SK-N-SH (cell line): ENCODE data around the gene PPP1R12C.

Experiments used
- CHD2 ChIP-seq: fragments of 150-350 bp; IDR thresholded peaks from 2 replicates; pipeline ENCODE4 v1.6.1; 2018; ENCODE audit warnings: low read length; ENCODE audit not compliant: partially characterized antibody
- CTCF ChIP-seq: fragments of 200-600 bp; sonication (generic); IDR thresholded peaks from 2 replicates; pipeline ENCODE4 v1.6.1; 2017; ENCODE audit warnings: antibody characterized with exemption, mild to moderate bottlenecking, moderate library complexity
- EP300 ChIP-seq, 2 experiments: IDR thresholded peaks; 2 replicates each; pipeline versions ENCODE4 v1.4.0 to v1.6.1; 2012; ENCODE audit warnings: borderline replicate concordance in 1 of 2, low read depth in 1 of 2, low read length in 1 of 2
- JUND ChIP-seq: IDR thresholded peaks from 2 replicates; pipeline ENCODE4 v1.4.0; 2012
- MEF2A ChIP-seq: IDR thresholded peaks from 2 replicates; pipeline ENCODE4 v1.4.0; 2012; ENCODE audit warnings: low read depth, borderline replicate concordance
- MXI1 ChIP-seq: IDR thresholded peaks from 2 replicates; pipeline ENCODE4 v1.6.1; 2012; ENCODE audit warnings: mild to moderate bottlenecking, low read depth, low read length, improper control_type of control experiment
- POLR2AphosphoS5 ChIP-seq: IDR thresholded peaks from 2 replicates; pipeline ENCODE4 v1.6.1; 2012; ENCODE audit warnings: low read depth, low read length
- RAD21 ChIP-seq: IDR thresholded peaks from 2 replicates; pipeline ENCODE4 v1.6.1; 2012; ENCODE audit warnings: mild to moderate bottlenecking, low read length
- REST ChIP-seq: IDR thresholded peaks from 2 replicates; pipeline ENCODE4 v1.6.1; 2012; ENCODE audit warnings: mild to moderate bottlenecking, low read depth, low read length, moderate library complexity
- RFX5 ChIP-seq: IDR thresholded peaks from 2 replicates; pipeline ENCODE4 v1.6.1; 2012; ENCODE audit warnings: mild to moderate bottlenecking, improper control_type of control experiment, low read length
- SMC3 ChIP-seq: IDR thresholded peaks from 2 replicates; pipeline ENCODE4 v1.6.1; 2012; ENCODE audit warnings: low read depth, low read length, improper control_type of control experiment
- TAF1 ChIP-seq: IDR thresholded peaks from 2 replicates; pipeline ENCODE4 v1.6.1; 2012; ENCODE audit warnings: low read depth, mild to moderate bottlenecking, low read length, moderate library complexity, borderline replicate concordance
- YY1 ChIP-seq: IDR thresholded peaks from 2 replicates; pipeline ENCODE4 v1.4.0; 2012; ENCODE audit warnings: low read depth, mild to moderate bottlenecking

GRCh38 chr19:55165952-55166529, 48.6 kb upstream of the PPP1R12C start:
- TF ChIP-seq CTCF (peak; percentile 81), TAF1 (no peak), REST (no peak), JUND (no peak), POLR2AphosphoS5 (no peak), RFX5 (no peak), EP300 (IDR thresholded peaks at IDR 0.05; ENCODE audit: borderline replicate concordance in 1 of 2, low read depth in 1 of 2, low read length in 1 of 2) (no peak), MXI1 (no peak), YY1 (no peak), SMC3 (no peak; the same call in 1 of the 2 replicates), CHD2 (peak; percentile 46), MEF2A (no peak), RAD21 (0 out of 2 replicates have a peak, but pooled peaks have one; percentile 7)
